NCI-H1048 (cell line): ENCODE data around the gene ZNF750.

Experiments
- DNase-seq: peaks from one replicate; lab custom pipeline; 2025; lab: John Stamatoyannopoulos, UW

The ZNF750 gene

DNA sequence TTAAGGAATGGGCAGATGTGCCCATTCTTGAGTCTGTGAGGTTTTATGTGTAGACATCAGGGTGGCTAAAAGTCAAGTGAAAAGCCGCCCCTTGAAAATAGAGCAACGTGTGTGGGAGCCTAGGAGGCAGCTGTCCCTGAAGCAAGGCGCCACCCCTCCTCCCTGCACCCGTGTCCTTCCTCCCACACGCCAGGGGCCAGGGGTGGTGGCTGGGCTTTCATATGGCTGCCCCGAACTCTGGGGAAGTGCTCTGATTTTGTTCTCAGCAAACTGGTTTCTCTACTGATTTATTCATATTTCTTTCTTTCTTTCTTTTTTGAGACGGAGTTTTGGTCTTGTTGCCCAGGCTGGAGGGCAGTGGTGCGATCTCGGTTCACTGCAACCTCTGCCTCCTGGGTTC lies 4.7 kb downstream of the ZNF750 start:
- no peak for DNase-seq

DNA sequence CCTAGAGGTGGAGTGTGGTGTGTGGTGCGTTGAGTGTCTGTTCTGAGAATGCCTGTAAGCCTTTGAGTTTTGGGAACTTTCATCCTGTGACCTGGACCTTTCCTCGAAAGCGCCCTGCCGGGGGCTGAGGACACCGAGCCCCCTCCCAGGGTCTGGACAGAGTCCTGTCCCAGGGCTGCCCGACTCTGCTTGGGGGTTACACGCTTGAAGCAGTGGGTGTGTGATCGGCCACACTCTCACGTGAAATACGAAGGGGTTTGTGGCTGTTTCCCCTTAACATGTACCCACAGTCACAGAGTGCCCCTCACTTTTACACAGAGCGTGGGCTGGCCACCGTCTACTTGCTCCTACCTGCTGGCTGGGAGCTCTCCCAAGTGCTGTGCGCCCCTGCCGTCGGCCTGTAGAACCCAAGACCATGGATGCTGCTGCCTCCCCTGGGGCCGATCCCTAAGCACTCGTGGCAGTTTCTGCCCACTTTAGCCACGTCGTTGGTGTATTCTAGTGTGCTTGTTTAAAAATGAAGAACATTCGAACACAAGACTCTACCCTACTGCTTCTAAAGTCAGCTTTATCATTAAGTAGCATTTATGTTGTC lies 6.8 kb downstream of the ZNF750 start:
- no peak for DNase-seq

DNA sequence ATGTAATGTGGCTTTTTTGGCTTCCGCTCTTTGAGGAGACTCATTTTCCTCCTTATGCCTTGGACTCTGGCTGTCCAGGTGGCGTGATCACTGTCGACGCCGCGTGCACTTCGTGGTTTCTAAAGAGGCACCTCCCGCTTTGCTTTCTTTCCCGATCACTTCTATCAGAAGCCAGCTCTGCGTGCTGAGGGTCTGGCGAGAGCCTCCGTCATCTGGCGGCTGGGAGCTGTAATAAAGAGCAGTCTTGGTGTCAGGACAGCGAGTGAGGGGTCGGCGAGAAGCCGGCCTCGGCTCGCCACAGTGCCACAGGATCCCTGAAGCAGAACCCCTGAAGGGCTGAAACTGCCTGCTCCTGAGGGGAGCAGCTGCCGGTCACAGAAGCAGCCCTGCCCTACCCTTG lies 7.4 kb downstream of the ZNF750 start:
- DNase-seq: no peak

DNA sequence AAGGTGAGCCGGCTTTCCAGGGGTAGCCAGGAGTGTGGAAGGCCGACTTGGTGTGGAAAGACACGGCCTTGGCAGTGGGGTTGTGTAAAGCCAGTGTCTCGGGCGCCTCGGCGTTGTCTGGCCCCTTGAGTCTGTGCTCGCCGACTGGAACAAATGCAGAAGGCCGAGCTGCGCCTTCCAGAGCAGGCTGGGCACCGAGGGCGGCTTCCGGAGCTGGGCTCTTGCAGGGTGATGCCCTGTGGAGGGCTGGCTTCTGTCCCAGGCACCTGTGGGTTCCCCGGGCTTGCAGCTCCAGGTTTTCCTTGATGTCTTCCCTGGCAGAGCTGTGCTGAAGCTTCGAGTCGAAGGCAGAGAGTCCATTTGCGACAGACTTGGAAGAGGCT lies 8.0 kb downstream of the ZNF750 start:
- DNase-seq: no peak

- DNase-seq: no peak
These were observed 8.6 kb downstream of the ZNF750 start for GRCh38 chr17:82831041-82831817.

- DNase-seq: no peak
These were observed 9.6 kb downstream of the ZNF750 start for GRCh38 chr17:82830249-82830661.

GRCh38 chr17:82828875-82829487 lies 10.8 kb downstream of the ZNF750 start:
- no peak for DNase-seq

GRCh38 chr17:82826956-82827355 lies 12.9 kb downstream of the ZNF750 start:
- DNase-seq: no peak

GRCh38 chr17:82826211-82826610 lies 13.6 kb downstream of the ZNF750 start:
- no peak for DNase-seq

GRCh38 chr17:82825540-82826124 lies 14.2 kb downstream of the ZNF750 start:
- no peak for DNase-seq

GRCh38 chr17:82823004-82823403 lies 16.8 kb downstream of the ZNF750 start:
- no peak for DNase-seq

GRCh38 chr17:82822281-82822680 lies 17.5 kb downstream of the ZNF750 start:
- DNase-seq: no peak

DNA sequence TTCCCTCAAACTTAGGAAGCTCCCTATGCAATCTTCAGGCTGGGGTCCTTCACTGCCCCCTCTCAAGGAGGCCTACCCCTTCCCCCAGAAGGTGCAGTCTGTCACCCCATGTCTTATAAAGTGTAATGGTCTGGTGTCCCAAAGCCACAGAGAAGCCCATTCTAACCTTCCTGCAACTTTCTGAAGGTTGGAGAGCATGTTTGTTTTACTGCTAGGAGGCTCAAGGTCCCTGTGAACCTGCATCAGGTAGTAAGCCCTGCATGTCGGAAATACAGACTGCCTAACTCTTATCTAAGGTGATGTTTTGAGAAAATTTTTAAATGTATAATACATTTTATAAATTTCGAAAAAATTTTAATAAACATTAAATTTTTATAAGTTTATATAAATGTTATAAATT lies 18.3 kb downstream of the ZNF750 start:
- DNase-seq: no peak

- DNase-seq: no peak
These were observed 19.3 kb downstream of the ZNF750 start for GRCh38 chr17:82820278-82821251.

DNA sequence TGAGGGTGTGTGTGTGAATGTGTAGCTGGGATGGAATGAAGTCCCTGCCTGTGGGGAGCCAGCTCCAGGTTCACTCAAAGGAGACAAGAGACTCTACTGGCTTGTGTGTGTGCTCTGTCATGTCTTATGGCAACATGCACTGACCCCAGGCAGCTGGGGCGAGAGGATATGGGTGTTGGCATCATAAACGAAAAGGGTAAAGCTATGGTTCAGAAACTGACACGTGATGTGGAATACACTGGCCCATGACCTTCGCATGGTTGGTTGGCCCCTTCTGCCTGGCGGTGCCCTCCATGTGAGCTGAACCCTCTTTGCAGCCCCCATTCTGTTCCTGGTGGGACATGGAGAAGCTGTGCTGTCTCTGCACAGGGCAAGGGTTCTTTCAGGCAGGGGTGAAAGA lies 21.9 kb downstream of the ZNF750 start:
- no peak for DNase-seq

DNA sequence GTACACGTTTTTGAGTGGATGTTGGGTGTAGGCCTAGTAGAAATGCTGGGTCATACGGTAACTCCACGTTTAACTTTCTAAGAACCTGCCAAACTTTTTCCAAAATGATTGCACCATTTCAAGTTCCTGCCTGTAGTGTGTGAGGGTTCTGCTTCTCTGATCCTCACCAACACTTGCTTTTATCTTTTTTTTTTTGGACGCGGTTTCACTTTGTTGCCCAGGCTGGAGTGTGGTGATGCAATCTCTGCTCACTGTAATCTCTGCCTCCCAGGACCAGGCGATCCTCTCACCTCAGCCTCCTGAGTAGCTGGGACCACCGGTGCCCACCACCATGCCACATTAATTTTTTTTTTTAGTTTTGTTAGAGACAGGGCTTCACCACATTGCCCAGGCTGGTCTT lies 23.5 kb downstream of the ZNF750 start:
- DNase-seq: no peak

GRCh38 chr17:82815790-82816305 lies 24.0 kb downstream of the ZNF750 start:
- no peak for DNase-seq

- DNase-seq: no peak
These were observed 24.5 kb downstream of the ZNF750 start for GRCh38 chr17:82815354-82815753.

- no peak for DNase-seq
These were observed 25.0 kb downstream of the ZNF750 start for GRCh38 chr17:82814834-82815233.

DNA sequence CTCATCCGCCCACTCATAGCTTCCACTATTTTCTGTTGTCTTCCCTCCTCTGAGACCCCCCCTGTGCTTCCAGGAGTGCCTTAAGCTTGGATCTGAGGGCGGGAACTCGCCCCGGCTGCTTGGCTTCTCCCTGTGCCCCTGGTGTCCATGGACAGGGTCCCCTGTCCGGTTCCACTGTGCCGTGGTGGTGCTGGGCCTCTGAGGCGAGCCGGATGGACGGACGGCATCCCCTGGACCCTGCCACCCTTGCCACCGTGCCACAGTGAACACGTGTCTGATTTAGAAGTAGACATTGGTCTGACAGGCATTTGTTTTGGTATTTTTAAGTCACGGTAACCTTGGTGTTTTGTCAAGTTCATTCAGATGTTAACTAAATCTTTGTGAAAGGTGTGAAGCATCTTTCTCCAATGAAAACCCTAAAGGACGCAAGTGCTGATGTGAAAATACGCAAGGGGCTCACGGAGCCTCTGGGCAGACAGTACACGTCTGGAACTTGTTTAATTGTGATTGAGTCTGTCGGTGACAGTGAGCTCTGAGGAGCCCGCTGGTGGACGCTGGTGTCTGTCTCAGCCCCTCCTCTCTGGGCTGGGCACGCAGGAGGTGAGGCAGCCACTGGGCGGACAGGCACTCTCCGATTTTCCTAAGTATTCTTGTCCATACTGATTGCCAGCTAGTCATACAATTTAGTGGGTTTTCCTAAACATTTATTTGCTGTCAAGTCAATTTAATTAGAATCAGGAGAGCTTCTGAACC lies 26.3 kb downstream of the ZNF750 start:
- DNase-seq: no peak

DNA sequence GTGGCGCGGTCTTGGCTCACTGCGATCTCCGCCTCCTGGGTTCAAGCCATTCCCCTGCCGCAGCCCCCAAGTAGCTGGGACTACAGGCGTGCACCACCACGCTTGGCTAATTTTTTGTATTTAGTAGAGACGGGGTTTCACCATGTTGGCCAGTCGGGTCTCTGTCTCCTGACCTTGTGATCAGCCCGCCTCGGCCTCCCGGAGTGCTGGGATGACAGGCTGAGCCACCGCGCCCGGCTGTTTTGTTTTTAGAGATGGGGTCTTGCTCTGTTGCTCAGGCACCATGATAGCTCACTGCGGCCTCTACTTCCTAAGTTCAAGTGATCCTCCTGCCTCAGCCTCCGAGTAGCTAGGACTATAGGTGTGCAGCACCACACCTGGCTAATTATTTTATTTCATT lies 27.2 kb downstream of the ZNF750 start:
- DNase-seq: no peak
